ENCODE results near the gene LMF1. TPM values are rescaled to one million over a fixed set of nuclear protein-coding genes. Genes with fewer than 3 reads are reported as not detected.

Gene LMF1
- total and polyA plus RNA-seq, 9 of the 15 experiments (the other 6 are each of a cell fraction or from before 2014, with no cell fraction given): 0.11 to 1.6 (median 0.55) TPM; not detected in 1

- Histone ChIP-seq H3K4me3 (no peak overlapping the region), H3K27ac (ENCODE audit: extremely low read depth, low read depth, low read length) (no peak overlapping the region), H3K4me2 (ENCODE audit: insufficient read depth, low read length) (no peak overlapping the region), H3K27me3 (ENCODE audit: control insufficient read depth in 2 of 2, insufficient read depth in 2 of 2, low read length in 2 of 2) (peaks cover 40 to 90% of the 10 kb centered on the region in 2 experiments), H3K36me3 (ENCODE audit: control insufficient read depth, insufficient read depth, low read length) (no peaks in the 10 kb centered on the region), H3K9me3 (replicated peaks; ENCODE audit: control insufficient read depth, insufficient read depth, low read depth, low read length) (no peaks in the 10 kb centered on the region; the same call in 1 of the 2 replicates), H3K79me2 (ENCODE audit: control insufficient read depth, insufficient read depth, low read length) (no peaks in the 10 kb centered on the region), H3K9me1 (ENCODE audit: control insufficient read depth, insufficient read depth, low read length) (no peaks in the 10 kb centered on the region), H3K4me1 (replicated peaks in 1 of 2; ENCODE audit: control insufficient read depth in 2 of 2, insufficient read depth in 2 of 2, low read length in 2 of 2) (peaks cover 0 to 7% of the 10 kb centered on the region in 2 experiments; a peak in 1 of 5 replicates), H4K20me1 (replicated peaks; ENCODE audit: control insufficient read depth, insufficient read depth, low read length) (peaks cover 24% of the 10 kb centered on the region), H3K9ac (ENCODE audit: insufficient read depth in 1 of 2, low read depth in 2 of 2, low read length in 2 of 2) (no peak overlapping the region), H2AFZ (ENCODE audit: low read depth, low read length) (no peak overlapping the region)
- POLR2A ChIA-PET: interaction anchor here (0.6 kb wide), 1 partner anchor 190 kb away, joined by 4 read pairs; no protein-coding TSS in a partner anchor
- WGBS (ENCODE audit: insufficient coverage, low coverage, missing lambda C conversion rate): 10% methylated on average over 15 of the region's 20 CpGs
- FAIRE-seq: no peak
- intact Hi-C loops (cut with micrococcal nuclease) (no loop called here), in situ Hi-C loops (cut with MboI) (no loop called here)
- no peak for DNase-seq (ENCODE audit: extremely low read depth in 1 of 4, low spot score in 3 of 4)
- CTCF ChIA-PET (ENCODE audit: low intra/inter-chr PET ratio): no interaction called here
- no TSS peak for BruUV-seq (replicated peaks)
- ATAC-seq: no peak
- TF ChIP-seq HMG20A (CRISPR knock-in tag; conservative IDR thresholded peaks at IDR 0.05) (no peak), NFE2 (IDR thresholded peaks at IDR 0.05; ENCODE audit: low read depth) (no peak), HINFP (tag; conservative IDR thresholded peaks at IDR 0.05; ENCODE audit: low read depth) (no peak), ARNT (IDR thresholded peaks at IDR 0.05) (no peak), ZBTB49 (CRISPR knock-in tag; IDR thresholded peaks at IDR 0.05; ENCODE audit: borderline replicate concordance) (no peak), SMAD3 (CRISPR knock-in tag; conservative IDR thresholded peaks at IDR 0.05) (no peak), AFF1 (IDR thresholded peaks at IDR 0.05; ENCODE audit: low read depth in 1 of 2, partially characterized antibody in 2 of 2) (no peak), FOXA3 (CRISPR knock-in tag; conservative IDR thresholded peaks at IDR 0.05 in 1 of 2, IDR thresholded peaks at IDR 0.05 in 1 of 2) (no peak), BRF2 (IDR thresholded peaks at IDR 0.05; ENCODE audit: borderline replicate concordance, insufficient read depth, insufficient read length) (no peak), HBP1 (CRISPR knock-in tag; IDR thresholded peaks at IDR 0.05) (no peak), RHOXF2B (CRISPR knock-in tag; conservative IDR thresholded peaks at IDR 0.05) (no peak)
Observed at GRCh38 chr16:930076-930475, 40.7 kb downstream of the LMF1 start.

All from K562 (cell line).